ENCODE results near the gene SMYD2. TPM values are rescaled to one million over a fixed set of nuclear protein-coding genes. Genes with fewer than 3 reads are reported as not detected.
A peak's percentile ranks its signal among the peaks of the same experiment; 100 is the strongest.

Gene SMYD2
- total RNA-seq, 1 experiment from 2014 or later = 6.4 TPM

DNA sequence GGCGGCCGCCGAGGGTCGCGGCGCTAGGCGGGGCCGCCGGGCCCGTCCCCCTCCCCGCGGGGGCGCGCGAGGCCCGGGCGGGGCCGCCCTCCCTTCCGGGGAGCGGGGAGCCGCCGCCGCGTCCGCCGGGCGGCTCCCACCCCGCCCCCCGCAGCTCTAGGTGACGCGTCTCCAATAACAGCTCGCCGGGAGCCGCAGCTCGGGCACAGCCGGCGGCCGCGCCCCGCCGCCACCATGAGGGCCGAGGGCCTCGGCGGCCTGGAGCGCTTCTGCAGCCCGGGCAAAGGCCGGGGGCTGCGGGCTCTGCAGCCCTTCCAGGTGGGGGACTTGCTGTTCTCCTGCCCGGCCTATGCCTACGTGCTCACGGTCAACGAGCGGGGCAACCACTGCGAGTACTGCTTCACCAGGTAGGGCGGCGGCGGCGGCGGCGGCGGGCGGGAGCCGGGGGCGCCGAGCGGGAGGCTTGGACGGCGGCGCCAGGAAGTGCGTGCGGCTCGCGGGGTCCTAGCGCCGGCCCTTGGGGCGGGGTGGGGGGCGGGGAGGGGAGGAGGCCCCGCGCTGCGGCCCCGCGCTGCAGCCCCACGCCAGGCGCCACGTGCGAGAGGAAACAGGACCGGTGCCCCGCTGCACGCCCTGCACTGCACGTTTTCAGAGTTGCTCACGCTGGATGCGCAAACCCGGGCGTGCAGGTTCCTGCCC, at the start of gene SMYD2 (continued):
- no peak for TF ChIP-seq STAT6 (CRISPR knock-in tag; conservative IDR thresholded peaks at IDR 0.05; ENCODE audit: low read depth)
- TF ChIP-seq CREB1 (CRISPR knock-in tag; IDR thresholded peaks at IDR 0.05) = no peak
- no peak for TF ChIP-seq ZNF263 (CRISPR knock-in tag; IDR thresholded peaks at IDR 0.05; ENCODE audit: low read depth)
- no peak for TF ChIP-seq NR2C2 (CRISPR knock-in tag; IDR thresholded peaks at IDR 0.05)
- TF ChIP-seq ZNF532 (CRISPR knock-in tag; IDR thresholded peaks at IDR 0.05; ENCODE audit: borderline replicate concordance) = no peak
- peak; percentile 69; the same call in 1 of the 2 replicates for TF ChIP-seq MYBL2 (CRISPR knock-in tag; IDR thresholded peaks at IDR 0.05)
- peak; percentile 91 for TF ChIP-seq ZNF423 (CRISPR knock-in tag; IDR thresholded peaks at IDR 0.05)
- TF ChIP-seq ATF1 (CRISPR knock-in tag; IDR thresholded peaks at IDR 0.05) = no peak
- no peak for TF ChIP-seq NFATC4 (CRISPR knock-in tag; IDR thresholded peaks at IDR 0.05)
- no peak for TF ChIP-seq KAT7 (CRISPR knock-in tag; IDR thresholded peaks at IDR 0.05; ENCODE audit: borderline replicate concordance)
- TF ChIP-seq ATF3 (CRISPR knock-in tag; conservative IDR thresholded peaks at IDR 0.05) = no peak
- 0 out of 2 replicates have a peak, but pooled peaks have one; percentile 25 for TF ChIP-seq TEAD1 (CRISPR knock-in tag; IDR thresholded peaks at IDR 0.05)
- TF ChIP-seq TP53 (CRISPR knock-in tag; IDR thresholded peaks at IDR 0.05) = no peak
- no peak for TF ChIP-seq ZNF219 (CRISPR knock-in tag; IDR thresholded peaks at IDR 0.05; ENCODE audit: borderline replicate concordance)

GRCh38 chr1:214233856-214234634, 46.9 kb upstream of the SMYD2 start:
- ATAC-seq = no peak
- H3K4me1 Mint-ChIP-seq = no peaks in the 10 kb centered on the region
- H3K36me3 Mint-ChIP-seq = no peaks in the 10 kb centered on the region
- no peaks in the 10 kb centered on the region for H3K9me3 Mint-ChIP-seq
- ChIA-PET POLR2A (no interaction called here), CTCF (interaction anchor here (1.0 kb wide), 1 partner anchor 98 kb away, joined by 3 read pairs; no protein-coding TSS in a partner anchor)
- no peak overlapping the region for H3K27ac Mint-ChIP-seq
- DNase-seq (ENCODE audit: low spot score) = no peak
- H3K4me3 Mint-ChIP-seq = no peak overlapping the region
- H3K27me3 Mint-ChIP-seq (ENCODE audit: low read depth) = no peaks in the 10 kb centered on the region
- no peak for TF ChIP-seq NFE2L1 (CRISPR knock-in tag; IDR thresholded peaks at IDR 0.05)
- no peak for TF ChIP-seq ERG (CRISPR knock-in tag; IDR thresholded peaks at IDR 0.05)
- TF ChIP-seq, protein P1, sequence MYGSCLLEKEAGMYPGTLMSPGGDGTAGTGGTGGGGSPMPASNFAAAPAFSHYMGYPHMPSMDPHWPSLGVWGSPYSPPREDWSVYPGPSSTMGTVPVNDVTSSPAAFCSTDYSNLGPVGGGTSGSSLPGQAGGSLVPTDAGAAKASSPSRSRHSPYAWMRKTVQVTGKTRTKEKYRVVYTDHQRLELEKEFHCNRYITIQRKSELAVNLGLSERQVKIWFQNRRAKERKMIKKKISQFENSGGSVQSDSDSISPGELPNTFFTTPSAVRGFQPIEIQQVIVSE (CRISPR knock-in tag; IDR thresholded peaks at IDR 0.05; ENCODE audit: borderline replicate concordance) = no peak
- TF ChIP-seq ETV6 (CRISPR knock-in tag; IDR thresholded peaks at IDR 0.05) = no peak
- TF ChIP-seq NR2C2 (CRISPR knock-in tag; IDR thresholded peaks at IDR 0.05) = no peak
- TF ChIP-seq CREB1 (CRISPR knock-in tag; IDR thresholded peaks at IDR 0.05) = no peak
- TF ChIP-seq ZNF263 (CRISPR knock-in tag; IDR thresholded peaks at IDR 0.05; ENCODE audit: low read depth) = no peak
- TF ChIP-seq PRRX2 (CRISPR knock-in tag; IDR thresholded peaks at IDR 0.05) = no peak
- no peak for TF ChIP-seq ZNF416 (CRISPR knock-in tag; IDR thresholded peaks at IDR 0.05)
- TF ChIP-seq, protein P2, sequence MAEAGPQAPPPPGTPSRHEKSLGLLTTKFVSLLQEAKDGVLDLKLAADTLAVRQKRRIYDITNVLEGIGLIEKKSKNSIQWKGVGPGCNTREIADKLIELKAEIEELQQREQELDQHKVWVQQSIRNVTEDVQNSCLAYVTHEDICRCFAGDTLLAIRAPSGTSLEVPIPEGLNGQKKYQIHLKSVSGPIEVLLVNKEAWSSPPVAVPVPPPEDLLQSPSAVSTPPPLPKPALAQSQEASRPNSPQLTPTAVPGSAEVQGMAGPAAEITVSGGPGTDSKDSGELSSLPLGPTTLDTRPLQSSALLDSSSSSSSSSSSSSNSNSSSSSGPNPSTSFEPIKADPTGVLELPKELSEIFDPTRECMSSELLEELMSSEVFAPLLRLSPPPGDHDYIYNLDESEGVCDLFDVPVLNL (CRISPR knock-in tag; IDR thresholded peaks at IDR 0.05; ENCODE audit: borderline replicate concordance, low read depth) = no peak
- TF ChIP-seq AR (CRISPR knock-in tag; IDR thresholded peaks at IDR 0.05) = no peak
